ENCODE results near the gene MPHOSPH9.
"Not testable (repeated sequence)": the region's sequence is repeated elsewhere in the genome, so short reads cannot be mapped to it uniquely, and the experiment has no call there.

MPHOSPH9 gene

DNA sequence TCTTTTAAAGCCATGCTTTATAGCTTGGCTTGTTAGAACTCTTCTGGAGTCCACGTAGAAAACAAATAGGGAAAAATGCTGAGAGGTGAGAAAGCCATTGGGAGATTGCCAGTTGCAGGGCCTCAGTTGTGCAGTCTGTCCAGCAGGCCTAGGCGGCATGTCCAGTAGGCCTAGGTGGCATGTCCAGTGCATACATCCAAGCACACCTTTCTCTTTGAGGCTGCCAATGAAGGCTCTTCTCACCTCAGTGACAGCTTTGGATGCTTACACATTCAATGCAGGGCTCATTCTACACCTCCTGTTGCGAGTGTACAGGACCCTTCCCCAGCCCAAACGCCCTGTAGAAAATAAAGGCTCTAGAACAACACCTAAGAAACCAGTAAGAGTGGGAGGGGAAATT is 25.7 kb upstream of the MPHOSPH9 start:
- FAIRE-seq, result no peak

DNA sequence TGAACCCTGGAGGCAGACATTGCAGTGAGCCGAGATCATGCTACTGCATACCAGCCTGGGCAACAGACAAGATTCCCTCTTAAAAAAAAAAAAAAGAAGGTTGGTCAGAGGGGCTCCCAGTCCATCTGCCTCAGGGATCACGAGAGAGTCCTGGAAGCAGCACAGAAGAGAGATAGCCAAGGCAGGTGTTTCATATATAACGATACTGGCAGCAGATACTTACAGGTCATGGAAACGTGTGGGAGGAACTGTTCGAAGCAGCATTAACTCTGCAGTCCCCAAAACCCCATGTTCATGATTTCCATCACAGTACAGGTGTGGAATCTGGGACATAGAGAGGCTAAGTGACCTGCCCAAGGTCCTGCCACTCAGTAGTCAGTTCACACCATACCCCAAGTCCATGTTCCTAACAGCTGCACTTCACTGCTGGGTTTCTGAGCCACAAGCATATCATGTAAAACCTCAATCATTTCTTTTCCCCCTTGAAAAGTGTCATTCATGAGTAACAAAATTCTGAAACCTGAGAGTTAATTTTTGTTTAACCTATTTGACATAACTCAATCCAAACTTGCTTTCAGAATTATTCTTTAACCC is 22.0 kb upstream of the MPHOSPH9 start:
- no peak for FAIRE-seq

DNA sequence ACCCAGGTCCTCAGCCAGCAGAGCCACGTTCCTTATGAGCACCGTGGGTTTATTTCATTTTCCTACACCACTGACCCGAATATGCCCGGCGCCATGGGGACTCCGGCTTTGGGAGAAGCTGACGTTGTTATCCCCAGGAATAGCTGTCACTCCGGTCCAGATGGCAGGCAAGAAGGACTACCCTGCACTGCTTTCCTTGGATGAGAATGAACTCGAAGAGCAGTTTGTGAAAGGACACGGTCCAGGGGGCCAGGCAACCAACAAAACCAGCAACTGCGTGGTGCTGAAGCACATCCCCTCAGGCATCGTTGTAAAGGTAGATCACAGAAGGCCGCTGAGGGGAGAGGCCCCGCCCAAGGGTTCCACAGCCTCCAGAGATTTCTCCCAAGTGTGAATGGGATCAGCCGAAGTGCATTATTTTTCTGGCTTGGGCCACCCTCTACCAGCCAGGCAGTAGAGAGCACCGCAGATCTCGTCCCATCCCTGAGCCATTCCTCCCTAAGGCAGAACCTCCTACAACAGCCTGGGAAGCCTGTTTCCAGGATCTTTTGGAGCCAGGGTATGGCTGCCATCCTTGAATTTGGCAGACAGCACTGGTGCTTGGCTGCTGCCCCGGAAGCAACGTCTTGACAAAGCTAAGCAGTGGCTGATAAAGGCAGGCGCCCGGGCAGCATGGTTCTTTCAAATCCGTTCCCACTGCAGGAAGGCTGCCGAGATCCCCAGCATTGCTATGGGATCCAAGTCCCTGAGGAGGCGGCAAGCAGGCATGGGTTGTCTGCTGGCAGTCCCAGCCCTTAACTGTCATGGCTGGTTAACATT is 20.9 kb upstream of the MPHOSPH9 start:
- no peak for FAIRE-seq

DNA sequence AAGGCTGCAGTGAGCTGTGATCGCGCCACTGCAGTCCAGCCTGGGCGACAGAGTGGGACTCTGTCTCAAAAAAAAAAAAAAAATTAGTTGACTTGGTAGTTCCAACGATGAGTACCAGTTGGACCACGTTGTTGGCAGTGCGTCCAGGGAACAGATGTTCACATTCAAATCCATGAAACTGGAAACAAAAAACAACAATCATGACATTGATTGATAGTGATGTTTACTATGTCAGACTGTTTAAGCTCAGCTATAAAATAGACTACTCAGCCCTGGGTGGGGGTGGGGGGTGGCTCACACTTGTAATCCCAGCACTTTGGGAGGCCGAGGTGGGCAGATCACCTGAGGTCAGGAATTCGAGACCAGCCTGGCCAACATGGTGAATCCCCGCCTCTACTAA is 19.4 kb upstream of the MPHOSPH9 start:
- not testable (repeated sequence) for FAIRE-seq

DNA sequence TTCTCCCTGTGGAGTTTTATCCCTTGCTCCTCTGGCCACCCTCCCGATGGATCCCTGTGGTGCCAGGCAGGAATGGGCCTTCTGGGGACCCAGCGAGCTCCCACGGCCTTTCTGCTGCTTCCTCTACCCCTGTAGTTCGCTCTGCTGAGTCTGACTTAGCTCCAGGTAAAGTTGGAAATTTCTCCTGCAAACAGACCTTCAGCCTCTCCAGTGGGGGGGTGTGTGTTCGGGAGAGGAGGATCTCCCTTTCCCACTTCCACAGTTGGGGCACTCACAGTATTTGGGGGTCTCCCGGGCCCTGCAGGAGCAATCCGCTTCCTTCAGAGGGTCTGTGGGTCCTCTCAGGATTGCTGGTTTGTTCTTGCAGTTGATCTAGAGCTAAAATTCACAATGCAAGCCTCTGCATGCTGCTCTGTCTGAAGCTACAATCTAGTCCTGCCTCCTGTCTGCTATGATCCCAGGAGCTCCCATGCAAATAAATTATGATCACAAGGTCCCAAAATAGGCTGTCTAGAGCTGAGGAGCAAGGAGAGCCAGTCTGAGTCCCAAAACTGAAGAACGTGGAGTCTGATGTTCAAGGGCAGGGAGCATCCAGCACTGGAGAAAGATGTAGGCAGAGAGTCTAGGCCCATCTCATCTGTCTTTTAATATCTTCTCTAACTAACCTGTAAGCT is 18.6 kb upstream of the MPHOSPH9 start:
- FAIRE-seq, result no peak

DNA sequence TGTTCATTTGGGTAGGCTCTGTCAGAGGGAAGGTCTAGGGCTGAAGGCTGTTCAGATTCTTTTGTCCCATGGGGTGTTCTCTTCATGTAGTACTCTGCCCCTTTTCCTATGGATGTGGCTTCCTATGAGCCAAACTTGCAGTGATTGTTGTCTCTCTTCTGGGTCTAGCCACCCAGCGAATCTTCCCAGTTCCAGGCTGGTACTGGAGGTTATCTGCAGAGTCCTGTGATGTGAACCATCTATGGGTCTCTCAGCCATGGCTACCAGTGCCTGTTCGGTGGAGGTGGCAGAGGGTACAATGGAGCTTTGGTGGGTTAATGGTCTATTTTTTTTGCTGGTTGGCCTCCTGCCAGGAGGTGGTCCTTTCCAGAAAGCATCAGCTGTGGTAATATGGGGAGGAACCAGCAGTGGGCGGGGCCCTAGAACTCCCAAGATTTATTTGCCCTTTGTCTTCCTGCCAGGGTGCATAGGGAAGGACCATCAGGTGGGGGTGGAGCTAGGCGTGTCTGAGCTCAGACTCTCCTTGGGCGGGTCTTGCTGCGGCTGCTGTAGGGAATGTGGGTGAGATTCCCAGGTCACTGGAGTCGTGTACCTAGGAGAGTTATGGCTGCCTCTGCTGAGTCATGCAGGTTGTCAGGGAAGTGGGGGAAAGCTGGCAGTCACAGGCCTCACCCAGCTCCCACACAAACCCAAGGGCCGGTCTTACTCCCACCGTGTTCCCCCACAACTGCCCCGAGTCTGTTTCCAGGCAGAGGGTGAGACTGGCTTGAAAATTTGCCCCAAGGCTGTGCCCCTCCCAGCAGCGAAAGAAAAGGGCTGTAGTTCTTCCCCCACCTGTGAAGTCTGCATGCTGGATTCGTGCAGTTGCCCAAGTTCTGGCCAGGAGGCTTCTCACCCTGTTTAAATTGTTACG is 17.8 kb upstream of the MPHOSPH9 start:
- no peak for FAIRE-seq

DNA sequence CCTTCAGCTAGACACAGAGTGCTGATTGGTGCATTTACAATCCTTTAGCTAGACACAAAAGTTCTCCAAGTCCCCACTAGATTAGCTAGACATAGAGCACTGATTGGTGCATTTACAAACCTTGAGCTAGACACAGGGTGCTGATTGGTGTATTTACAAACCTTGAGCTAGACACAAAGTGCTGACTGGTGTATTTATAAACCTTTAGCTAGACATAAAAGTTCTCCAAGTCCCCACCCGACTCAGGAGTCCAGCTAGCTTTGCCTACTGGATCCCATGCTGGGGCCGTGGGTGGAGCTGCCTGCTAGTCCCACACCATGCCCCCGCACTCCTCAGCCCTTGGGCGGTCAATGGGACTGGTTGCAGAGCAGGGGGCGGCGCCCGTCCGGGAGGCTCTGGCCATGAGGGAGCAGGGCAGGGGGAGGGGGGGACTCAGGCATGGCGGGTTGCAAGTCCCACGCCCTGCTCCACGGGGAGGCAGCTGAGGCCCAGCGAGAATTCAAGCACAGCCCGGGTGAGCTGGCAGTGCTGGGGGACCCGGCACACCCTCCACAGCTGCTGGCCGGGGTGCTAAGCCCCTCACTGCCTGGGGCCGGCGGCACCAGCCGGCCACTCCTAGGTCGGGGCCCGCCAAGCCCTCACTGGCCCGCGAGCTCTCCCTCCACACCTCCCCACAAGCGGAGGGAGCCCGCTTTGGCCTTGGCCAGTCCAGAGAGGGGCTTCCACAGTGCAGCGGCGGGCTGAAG is 16.2 kb upstream of the MPHOSPH9 start:
- not testable (repeated sequence) for FAIRE-seq

DNA sequence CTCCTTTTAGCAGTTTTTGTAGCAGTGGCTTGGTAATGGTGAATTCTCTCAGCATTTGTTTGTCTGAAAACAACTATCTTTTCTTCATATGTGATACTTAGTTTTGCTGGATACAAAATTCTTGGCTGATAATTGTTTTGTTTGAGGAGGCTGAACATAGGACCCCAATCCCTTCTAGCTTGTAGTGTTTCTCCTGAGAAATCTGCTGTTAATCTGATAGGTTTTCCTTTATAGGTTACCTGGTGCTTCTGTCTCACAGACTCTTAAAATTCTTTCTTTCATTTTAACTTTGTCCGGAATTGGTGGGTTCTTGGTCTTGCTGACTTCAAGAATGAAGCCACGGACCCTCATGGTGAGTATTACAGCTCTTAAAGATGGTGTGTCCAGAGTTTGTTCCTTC is 15.2 kb upstream of the MPHOSPH9 start:
- not testable (repeated sequence) for FAIRE-seq

DNA sequence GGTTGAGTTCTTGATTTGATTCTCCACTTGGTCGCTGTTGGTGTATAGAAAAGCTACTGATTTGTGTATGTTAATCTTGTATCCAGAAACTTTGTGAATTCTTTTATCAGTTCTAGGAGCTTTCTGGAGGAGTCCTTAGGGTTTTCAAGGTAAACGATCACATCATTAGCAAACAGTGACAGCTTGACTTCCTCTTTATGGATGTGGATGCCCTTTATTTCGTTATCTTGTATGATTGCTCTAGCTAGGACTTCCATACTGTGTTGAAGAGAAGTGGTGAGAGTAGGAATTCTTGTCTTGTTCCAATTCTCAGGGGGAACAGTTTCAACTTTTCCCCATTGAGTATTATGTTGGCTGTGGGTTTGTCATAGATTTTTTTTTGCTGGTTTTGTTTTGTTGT is 12.7 kb upstream of the MPHOSPH9 start:
- no peak for FAIRE-seq

DNA sequence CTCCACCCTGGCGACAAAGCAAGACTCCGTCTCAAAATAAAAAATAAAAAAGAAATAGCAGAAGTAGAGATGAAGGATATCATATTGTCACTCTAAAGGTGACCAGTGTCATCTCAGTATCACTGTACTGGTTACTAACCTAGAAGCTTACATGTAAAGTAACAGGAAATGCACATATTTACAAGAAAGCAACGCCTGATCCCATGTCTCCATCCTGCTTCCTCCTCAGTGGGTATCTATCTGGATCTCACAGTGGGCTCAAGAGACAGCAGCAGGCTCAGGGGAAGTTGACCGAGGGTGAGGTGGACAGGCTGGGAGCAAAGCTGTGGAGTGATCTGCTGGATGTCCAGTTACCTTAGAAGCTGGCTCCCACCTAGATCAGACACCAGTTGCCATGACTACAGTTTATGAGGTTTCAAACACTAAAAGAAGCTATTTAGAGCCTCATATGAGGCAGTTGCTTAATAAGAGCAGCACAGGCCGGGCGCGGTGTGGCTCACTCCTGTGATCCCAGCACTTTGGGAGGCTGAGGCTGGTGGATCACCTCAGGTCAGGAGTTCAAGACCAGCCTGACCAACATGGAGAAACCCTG is 10.8 kb upstream of the MPHOSPH9 start:
- no peak for FAIRE-seq

DNA sequence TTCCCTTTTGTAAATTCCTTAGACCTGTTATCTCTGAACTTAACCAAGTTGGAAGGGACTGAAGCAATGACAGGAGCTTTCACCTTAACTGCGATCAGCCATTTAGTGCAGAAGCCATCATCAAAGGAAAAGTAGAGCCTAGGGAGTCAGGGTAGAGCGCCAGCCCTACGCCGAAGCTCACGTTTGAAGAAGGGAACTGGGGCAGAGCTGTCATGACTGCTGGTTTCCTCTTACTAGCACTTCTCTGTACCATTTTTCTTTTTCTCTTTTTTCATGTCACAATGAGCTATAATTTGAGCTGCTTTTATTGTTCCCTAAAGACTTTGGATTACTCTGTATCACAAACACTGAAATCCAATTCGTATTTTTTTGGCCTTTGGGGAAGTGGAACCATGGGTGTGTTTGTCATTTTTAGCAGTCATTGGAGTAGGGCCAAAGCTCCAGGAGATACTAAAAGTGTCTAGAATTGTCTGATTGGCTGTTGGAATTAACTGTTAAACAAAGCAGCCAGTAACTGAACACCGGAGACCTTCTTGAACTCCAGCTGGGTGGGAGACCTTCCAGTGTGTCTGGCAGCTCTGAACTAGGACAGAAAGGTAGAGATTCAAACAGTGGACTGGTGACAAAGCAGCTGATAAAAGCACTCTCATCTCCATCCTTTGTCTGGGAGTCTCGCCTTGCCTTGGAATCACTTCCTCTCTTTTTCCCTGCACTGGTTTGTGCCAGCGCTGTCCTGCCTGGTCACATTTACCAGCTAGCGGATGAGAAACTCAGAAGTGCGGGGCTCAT is 9.4 kb upstream of the MPHOSPH9 start:
- FAIRE-seq, result no peak

DNA sequence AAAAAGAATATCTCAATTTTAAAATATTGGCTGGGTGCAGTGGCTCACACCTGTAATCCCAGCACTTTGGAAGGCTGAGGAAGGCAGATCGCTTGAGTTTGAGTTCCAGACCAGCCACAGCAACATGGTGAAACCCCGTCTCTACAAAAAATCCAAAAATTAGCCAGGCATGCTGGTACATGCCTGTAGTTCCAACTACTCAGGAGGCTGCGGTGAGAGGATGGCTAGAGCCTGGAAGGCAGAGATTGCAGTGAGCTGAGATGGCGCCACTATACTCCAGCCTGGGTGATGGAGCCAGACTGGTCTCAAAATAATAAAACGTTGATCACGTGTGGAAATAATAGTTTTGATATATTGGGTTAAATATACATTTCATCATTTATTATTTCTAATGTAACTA is 6.0 kb upstream of the MPHOSPH9 start:
- no peak for FAIRE-seq

DNA sequence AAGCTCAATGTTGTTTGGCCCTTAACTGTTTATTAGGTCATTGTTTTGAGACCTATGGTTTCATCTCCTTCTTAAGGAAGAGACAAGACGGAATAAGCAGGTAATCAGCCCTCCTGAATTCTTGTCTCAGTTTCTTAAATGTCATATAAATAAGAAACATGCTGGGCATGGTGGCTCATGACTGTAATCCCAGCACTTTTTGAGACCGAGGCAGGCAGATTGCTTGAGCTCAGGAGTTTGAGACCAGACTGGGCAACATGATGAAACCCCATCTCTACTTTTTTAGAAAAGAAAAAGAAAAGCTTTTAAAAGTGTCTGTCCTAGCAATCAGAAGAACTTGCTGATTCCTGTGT is 5.4 kb upstream of the MPHOSPH9 start:
- FAIRE-seq, result no peak

DNA sequence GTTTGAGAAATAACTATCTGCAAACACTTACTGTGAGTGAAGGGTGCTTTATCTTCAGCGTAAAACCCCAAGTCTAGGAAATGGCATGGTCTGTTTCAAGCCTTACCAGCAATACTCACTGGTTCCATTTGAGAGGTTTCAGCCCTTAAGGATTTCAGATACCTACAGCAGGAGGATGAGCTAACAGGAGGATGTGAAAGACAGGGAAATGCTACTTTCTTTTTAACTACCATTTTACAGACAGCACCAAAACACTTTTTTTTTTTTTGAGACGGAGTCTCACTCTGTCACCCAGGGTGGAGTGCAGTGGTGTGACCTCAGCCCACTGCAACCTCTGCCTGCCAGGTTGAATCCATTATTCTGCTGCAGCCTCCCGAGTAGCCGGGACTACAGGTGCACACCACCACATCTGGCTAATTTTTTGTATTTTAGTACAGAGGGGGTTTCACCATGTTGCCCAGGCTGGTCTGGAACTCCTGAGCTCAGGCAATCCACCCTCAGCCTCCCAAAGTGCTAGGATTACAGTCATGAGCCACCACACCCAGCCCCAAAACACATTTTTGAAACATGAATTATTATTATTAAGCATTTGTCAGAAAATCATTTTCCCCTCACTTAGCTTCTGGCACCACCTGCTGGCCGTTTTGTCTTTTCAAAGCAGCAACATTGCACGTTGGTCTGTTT is 4.8 kb upstream of the MPHOSPH9 start:
- FAIRE-seq, result no peak

DNA sequence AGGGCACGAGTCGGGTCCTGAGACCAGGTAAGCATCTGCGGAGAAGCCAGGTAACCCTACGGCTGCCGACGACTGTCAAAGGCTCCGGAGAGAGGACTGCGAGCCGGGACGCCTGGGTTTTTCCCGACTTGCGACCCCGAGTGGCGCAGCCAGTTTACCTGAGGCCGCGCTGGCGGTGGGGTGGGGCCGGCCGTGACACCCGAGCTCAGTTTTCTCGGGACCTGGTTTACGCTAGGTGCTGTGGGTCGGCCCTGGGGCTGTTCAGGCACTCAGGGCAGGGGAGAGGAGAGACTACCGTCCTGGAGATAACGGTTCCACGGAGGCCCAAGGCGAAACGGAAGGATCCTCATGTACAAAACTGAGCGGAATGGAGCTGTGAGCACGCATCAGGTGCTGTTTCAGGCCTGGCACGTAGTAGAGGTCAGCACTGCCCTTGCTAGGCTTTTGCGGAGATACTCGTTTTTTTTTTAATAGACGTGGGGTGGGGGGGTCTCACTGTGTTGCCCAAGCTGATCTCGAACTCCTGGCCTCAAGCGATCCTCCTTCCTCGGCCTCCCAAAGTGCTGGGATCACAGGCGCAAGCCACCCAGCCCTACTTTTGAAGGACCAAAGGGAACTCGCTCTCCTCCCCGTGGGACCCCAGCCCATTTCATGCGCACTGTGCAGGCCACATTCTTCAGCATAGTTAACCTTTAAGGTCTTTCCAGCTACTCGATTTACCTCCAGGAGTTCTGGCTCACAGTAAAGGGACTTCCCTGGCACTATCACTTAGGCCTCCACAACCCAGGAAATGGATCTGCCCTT is 766 bp upstream of the MPHOSPH9 start:
- no peak for FAIRE-seq

DNA sequence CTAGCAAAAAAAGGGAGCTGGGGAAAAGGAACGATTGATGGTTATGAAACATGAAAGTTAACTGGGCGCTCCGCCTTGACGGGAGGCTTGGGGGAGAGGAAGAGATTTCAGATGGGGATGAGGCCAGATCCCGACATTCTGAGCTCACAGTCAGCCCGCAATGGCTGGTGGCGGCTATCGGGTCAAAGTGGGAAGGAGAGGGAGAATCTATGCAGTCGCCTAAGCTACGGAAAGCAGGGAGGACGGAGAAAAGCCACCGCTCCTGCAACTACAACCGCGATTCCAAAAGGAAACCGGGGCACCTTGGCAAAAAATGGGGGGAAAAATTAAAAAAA is 502 bp downstream of the MPHOSPH9 start:
- no peak for FAIRE-seq

DNA sequence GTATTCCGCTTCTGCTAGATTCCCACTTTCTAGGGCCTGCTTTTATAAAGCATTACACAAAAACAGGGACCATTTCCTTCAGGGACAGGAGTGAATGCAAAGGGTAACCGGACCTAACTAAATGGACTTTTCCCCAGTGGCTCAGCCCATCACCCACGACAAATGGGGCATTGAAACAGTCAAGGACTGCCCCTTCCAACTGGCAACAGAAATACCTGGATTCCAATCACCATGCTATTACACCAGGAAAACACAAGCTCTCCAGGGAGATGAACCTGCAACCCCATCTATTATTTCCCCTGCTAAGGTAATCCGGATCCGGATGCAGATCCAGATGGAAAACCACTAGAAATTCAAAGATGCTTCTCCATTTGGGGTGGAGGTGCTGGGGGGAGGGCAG is 1.0 kb downstream of the MPHOSPH9 start:
- no peak for FAIRE-seq

DNA sequence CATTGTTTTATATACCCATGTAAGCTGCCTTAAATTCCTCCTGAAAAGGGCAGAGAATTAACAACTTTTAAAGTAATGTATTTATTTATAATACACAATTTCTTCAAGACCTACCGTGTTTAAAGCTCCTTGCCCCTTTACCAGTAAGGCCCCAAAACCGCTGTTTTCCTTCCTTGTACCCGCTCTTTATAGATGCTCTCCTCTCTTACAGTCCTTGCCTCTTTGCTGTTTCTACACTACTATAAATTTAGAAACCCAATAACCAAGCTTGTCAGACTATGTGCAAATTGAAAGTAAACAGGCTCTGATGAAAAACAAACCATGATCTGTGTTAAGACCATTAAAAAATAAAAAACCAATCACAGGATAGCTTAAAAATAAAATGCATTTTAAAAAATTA is 3.9 kb downstream of the MPHOSPH9 start:
- no peak for FAIRE-seq

DNA sequence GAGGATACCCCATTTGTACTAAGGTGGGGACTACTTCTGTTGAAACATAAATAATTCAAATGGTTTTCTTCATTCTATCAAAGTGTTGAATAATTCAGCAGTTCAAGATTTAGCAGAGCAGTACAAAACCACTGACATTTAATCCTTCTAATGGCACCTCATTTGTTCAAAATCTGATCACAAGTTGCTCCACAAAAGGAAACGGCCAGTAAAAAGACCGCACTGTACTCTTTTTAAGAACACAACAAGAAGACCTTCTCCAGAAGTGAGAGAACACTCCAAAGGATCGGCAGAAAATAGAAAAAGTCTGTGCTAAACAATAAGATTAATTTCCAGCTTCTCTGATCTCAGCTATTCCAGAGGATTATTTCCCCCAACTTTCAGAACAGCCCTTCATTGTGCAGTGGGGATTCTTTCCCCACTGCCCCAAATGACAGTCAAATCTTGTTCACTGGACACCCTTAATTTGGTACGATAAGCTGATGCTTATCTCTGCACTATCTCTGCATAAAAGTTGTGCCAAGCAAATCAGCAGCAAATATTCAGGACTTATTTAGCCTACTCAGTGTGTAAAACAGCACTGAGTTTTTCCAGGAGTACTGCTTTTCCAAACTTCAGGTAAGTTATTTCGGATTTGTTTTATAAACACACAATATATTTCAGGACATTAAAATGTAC is 5.2 kb downstream of the MPHOSPH9 start:
- no peak for FAIRE-seq
